ENCODE results near the gene ZBTB7B.

The ZBTB7B gene

DNA sequence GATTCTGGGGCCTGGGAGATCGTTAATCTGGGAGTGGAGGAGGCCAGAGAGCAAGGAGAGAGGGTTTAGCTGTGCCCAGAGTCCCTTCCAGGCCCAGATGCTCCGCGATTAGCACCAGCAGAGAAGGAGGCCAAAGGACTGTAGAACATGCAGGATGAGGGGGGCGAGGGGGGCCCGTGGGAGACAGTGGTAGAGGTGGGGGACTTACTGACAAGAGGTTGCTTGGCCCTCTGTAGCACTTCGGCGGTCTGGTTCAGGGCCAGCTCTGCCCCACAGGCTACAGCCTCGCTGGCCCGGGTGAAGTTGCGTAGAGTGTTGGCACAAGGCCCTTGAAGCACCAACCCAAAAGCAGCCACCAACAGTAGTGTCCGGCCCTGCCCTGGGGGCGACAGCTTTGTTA, 30.3 kb downstream of the ZBTB7B start:
- Histone ChIP-seq H3K36me3 (ENCODE audit: control insufficient read depth in 2 of 2, insufficient read depth in 2 of 2, low read length in 2 of 2) (no peaks in the 10 kb centered on the region), H3K4me3 (ENCODE audit: low read length in 2 of 2) (no peak overlapping the region), H3K4me1 (ENCODE audit: control insufficient read depth, insufficient read depth, low read length) (peaks cover 2% of the 10 kb centered on the region), H3K27me3 (ENCODE audit: control insufficient read depth in 1 of 2, insufficient read depth in 2 of 2, low read length in 2 of 2) (no peaks in the 10 kb centered on the region), H3K9ac (ENCODE audit: low read length in 2 of 2) (no peak overlapping the region), H3K27ac (ENCODE audit: low read length) (no peak overlapping the region), H3K9me3 (ENCODE audit: control insufficient read depth in 2 of 2, low read length in 2 of 2) (no peaks in the 10 kb centered on the region)

GRCh38 chr1:155033524-155033923, 30.9 kb downstream of the ZBTB7B start, which contains the start of the genes DCST1 and DCST2:
TSS of gene DCST1 (plus strand) at chr1:155033824. CDS start at chr1:155034037, 213 bp downstream.
TSS of gene DCST2 (minus strand) at chr1:155033781. CDS start at chr1:155033701, 80 bp downstream.
- Histone ChIP-seq H3K27ac (ENCODE audit: low read length) (no peak within 1 kb of the TSS), H3K27me3 (ENCODE audit: control insufficient read depth in 1 of 2, insufficient read depth in 2 of 2, low read length in 2 of 2) (no peaks in the 10 kb centered on the region), H3K9ac (ENCODE audit: low read length in 2 of 2) (no peak within 1 kb of the TSS), H3K36me3 (ENCODE audit: control insufficient read depth in 2 of 2, insufficient read depth in 2 of 2, low read length in 2 of 2) (no peaks in the 10 kb centered on the region), H3K4me1 (ENCODE audit: control insufficient read depth, insufficient read depth, low read length) (peaks cover 2% of the 10 kb centered on the region), H3K9me3 (ENCODE audit: control insufficient read depth in 2 of 2, low read length in 2 of 2) (no peaks in the 10 kb centered on the region), H3K4me3 (ENCODE audit: low read length in 2 of 2) (no peak within 1 kb of the TSS)

DNA sequence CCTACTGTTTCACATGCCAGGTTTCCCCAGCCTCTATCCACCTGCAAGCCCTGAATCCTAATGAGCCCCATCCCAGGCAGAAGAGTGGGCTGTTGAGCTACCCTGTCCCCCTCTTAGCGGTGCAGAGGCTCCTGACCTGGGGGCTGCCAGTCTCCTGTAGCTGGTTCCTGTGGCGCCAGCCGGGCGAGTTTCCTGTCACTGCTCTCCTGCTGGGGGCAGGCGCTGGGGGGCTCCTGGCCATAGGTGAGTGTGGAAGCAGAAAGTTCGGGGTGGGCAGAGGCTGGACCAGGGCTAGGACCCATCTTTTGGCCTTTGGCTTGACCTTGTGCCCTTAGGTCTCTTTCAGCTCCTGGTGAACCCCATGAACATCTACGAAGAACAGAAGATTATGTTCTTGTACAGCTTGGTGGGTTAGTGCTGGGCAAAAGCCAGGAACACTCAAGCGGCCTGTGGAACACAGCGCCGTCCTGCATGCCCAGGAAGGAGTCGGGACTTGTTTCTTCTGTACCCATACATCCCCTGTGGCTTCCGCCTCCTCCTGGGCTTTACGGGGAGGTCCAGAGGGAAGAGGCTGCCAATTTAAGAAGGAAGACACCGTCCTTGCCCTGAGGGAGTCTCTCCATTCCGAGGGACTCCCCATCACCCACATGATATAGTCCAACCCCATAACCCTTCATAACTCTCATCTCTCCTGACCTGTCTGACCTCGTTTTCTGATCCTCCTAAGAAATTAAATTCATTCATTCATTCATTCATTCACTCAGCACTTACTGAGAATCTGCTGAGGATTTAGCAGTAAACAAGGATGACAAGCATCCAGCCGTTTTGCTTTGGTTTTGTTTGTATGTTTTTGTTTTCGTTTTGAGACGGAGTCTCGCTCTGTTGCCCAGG, 32.0 kb downstream of the ZBTB7B start:
- Histone ChIP-seq H3K4me1 (ENCODE audit: control insufficient read depth, insufficient read depth, low read length) (peaks cover 2% of the 10 kb centered on the region), H3K9me3 (ENCODE audit: control insufficient read depth in 2 of 2, low read length in 2 of 2) (no peaks in the 10 kb centered on the region), H3K27me3 (ENCODE audit: control insufficient read depth in 1 of 2, insufficient read depth in 2 of 2, low read length in 2 of 2) (no peaks in the 10 kb centered on the region), H3K9ac (ENCODE audit: low read length in 2 of 2) (no peak overlapping the region), H3K36me3 (ENCODE audit: control insufficient read depth in 2 of 2, insufficient read depth in 2 of 2, low read length in 2 of 2) (no peaks in the 10 kb centered on the region), H3K27ac (ENCODE audit: low read length) (no peak overlapping the region), H3K4me3 (ENCODE audit: low read length in 2 of 2) (no peak overlapping the region)

DNA sequence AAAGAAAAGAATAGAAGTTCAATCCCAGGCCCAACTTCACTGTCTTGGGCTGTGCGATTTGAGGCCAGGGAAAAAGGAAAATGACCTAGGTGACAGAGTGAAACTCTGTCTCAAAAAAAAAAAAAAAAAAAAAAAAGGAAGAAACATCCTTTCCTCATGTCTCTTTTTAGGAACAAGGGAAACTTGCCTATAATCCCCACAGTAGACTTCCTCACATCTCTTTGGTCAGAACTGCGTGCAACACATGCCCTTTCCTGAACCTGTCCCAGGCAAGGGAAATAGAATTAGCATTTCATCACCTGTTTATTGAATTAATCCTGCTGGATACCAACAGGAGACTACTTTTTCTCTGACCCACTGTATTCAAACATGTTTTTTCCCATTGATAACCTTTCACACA, 33.3 kb downstream of the ZBTB7B start:
- no peak overlapping the region for H3K27ac ChIP-seq (ENCODE audit: low read length)
- no peak overlapping the region for H3K9ac ChIP-seq (ENCODE audit: low read length in 2 of 2)
- H3K27me3 ChIP-seq (ENCODE audit: control insufficient read depth in 1 of 2, insufficient read depth in 2 of 2, low read length in 2 of 2), result no peaks in the 10 kb centered on the region
- no peaks in the 10 kb centered on the region for H3K36me3 ChIP-seq (ENCODE audit: control insufficient read depth in 2 of 2, insufficient read depth in 2 of 2, low read length in 2 of 2)
- no peak overlapping the region for H3K4me3 ChIP-seq (ENCODE audit: low read length in 2 of 2)
- H3K4me1 ChIP-seq (ENCODE audit: control insufficient read depth, insufficient read depth, low read length), result peaks cover 2% of the 10 kb centered on the region
- H3K9me3 ChIP-seq (ENCODE audit: control insufficient read depth in 2 of 2, low read length in 2 of 2), result no peaks in the 10 kb centered on the region

- Histone ChIP-seq H3K27ac (ENCODE audit: low read length) (no peak overlapping the region), H3K27me3 (ENCODE audit: control insufficient read depth in 1 of 2, insufficient read depth in 2 of 2, low read length in 2 of 2) (no peaks in the 10 kb centered on the region), H3K4me3 (ENCODE audit: low read length in 2 of 2) (no peak overlapping the region), H3K9me3 (ENCODE audit: control insufficient read depth in 2 of 2, low read length in 2 of 2) (no peaks in the 10 kb centered on the region), H3K36me3 (ENCODE audit: control insufficient read depth in 2 of 2, insufficient read depth in 2 of 2, low read length in 2 of 2) (no peaks in the 10 kb centered on the region), H3K9ac (ENCODE audit: low read length in 2 of 2) (no peak overlapping the region), H3K4me1 (ENCODE audit: control insufficient read depth, insufficient read depth, low read length) (peaks cover 2% of the 10 kb centered on the region)
Measured at GRCh38 chr1:155037043-155037442, 34.4 kb downstream of the ZBTB7B start.

DNA sequence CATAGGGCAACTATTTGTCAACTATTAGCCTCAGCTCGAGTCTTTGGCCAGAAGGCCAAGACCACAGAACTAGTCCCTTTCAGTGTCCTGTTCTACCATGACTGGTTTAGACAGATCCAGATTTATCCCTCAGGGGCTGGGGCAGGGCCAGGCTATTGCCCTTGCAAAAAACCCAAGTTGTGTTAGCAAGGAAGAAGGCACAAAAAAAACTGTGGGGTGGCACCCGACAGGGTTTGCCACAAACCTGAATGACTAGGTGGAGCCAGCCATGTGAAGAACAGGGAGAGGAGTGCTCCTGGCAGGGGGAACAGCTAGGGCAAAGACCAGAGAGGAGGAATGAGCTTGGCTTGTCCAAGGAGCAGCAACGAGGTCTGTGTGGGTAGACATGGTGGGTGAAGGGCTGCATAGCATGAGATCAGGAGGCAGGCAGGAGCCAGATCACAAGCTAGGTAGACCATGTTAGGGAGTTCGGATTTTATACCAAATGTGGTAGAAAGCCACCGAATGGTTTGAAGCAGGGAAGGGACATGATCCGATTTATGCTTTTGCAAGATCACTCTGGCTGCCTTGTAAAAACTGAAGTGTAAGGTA, 35.3 kb downstream of the ZBTB7B start:
- no peaks in the 10 kb centered on the region for H3K4me1 ChIP-seq (ENCODE audit: control insufficient read depth, insufficient read depth, low read length)
- no peaks in the 10 kb centered on the region for H3K27me3 ChIP-seq (ENCODE audit: control insufficient read depth in 1 of 2, insufficient read depth in 2 of 2, low read length in 2 of 2)
- H3K27ac ChIP-seq (ENCODE audit: low read length), result no peak overlapping the region
- H3K4me3 ChIP-seq (ENCODE audit: low read length in 2 of 2), result no peak overlapping the region
- no peak overlapping the region for H3K9ac ChIP-seq (ENCODE audit: low read length in 2 of 2)
- H3K36me3 ChIP-seq (ENCODE audit: control insufficient read depth in 2 of 2, insufficient read depth in 2 of 2, low read length in 2 of 2), result no peaks in the 10 kb centered on the region
- H3K9me3 ChIP-seq (ENCODE audit: control insufficient read depth in 2 of 2, low read length in 2 of 2), result no peaks in the 10 kb centered on the region

DNA sequence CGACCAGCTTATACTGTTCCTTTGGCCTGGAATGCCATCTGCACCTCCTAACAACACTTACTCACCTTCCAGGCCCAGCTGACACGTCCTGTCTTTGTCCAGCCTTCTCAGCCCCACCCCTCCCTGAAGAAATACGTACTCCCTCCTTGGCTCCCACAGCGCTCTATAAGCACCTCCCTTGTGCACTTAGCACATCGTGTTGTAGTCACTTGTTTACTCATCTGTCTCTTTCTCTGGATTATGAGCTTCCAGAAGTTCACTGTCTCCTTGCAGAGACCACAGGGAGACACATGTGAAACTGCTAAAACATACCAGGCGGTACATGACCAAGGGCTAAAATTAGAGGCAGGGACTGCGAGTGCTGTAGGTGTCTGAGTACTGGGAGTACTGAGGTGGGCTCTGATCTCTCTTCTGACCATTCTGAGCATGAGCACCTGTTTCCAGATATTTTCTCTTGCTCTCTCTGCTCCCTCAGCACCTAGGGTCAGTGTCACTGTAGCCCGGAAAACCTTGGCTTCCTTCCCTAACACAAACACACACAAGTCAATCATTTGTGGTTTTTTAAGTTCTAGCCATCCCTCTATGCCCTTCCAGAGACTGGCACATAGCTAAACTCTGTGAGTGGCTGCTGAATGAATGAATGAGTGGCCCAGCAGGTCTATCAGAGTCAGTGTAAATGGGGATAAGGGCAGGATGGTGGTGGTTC, 36.2 kb downstream of the ZBTB7B start:
- no peaks in the 10 kb centered on the region for H3K27me3 ChIP-seq (ENCODE audit: control insufficient read depth in 1 of 2, insufficient read depth in 2 of 2, low read length in 2 of 2)
- H3K36me3 ChIP-seq (ENCODE audit: control insufficient read depth in 2 of 2, insufficient read depth in 2 of 2, low read length in 2 of 2), result no peaks in the 10 kb centered on the region
- H3K9me3 ChIP-seq (ENCODE audit: control insufficient read depth in 2 of 2, low read length in 2 of 2), result no peaks in the 10 kb centered on the region
- no peak overlapping the region for H3K9ac ChIP-seq (ENCODE audit: low read length in 2 of 2)
- H3K4me3 ChIP-seq (ENCODE audit: low read length in 2 of 2), result no peak overlapping the region
- no peaks in the 10 kb centered on the region for H3K4me1 ChIP-seq (ENCODE audit: control insufficient read depth, insufficient read depth, low read length)
- no peak overlapping the region for H3K27ac ChIP-seq (ENCODE audit: low read length)

DNA sequence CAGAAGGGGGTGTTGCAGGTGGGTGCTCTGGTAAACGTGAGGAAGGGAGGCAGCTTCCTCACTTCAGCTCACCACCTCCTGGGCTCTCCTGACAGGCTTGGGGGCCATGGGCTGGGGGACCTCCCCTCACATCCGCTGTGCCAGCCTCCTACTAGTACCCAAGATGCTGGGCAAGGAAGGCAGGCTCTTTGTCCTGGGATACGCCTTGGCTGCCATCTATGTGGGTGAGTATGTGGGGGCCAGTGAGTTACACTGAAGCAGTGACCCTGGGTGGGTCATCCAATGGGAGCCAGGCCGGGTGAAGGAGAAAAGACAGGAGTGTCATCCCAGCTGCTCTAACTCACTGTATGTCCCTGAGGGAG, 36.7 kb downstream of the ZBTB7B start:
- H3K4me3 ChIP-seq (ENCODE audit: low read length in 2 of 2), result no peak overlapping the region
- H3K36me3 ChIP-seq (ENCODE audit: control insufficient read depth in 2 of 2, insufficient read depth in 2 of 2, low read length in 2 of 2), result no peaks in the 10 kb centered on the region
- no peaks in the 10 kb centered on the region for H3K9me3 ChIP-seq (ENCODE audit: control insufficient read depth in 2 of 2, low read length in 2 of 2)
- no peaks in the 10 kb centered on the region for H3K4me1 ChIP-seq (ENCODE audit: control insufficient read depth, insufficient read depth, low read length)
- H3K27ac ChIP-seq (ENCODE audit: low read length), result no peak overlapping the region
- no peaks in the 10 kb centered on the region for H3K27me3 ChIP-seq (ENCODE audit: control insufficient read depth in 1 of 2, insufficient read depth in 2 of 2, low read length in 2 of 2)
- H3K9ac ChIP-seq (ENCODE audit: low read length in 2 of 2), result no peak overlapping the region

- Histone ChIP-seq H3K9me3 (ENCODE audit: control insufficient read depth in 2 of 2, low read length in 2 of 2) (no peaks in the 10 kb centered on the region), H3K9ac (ENCODE audit: low read length in 2 of 2) (no peak overlapping the region), H3K4me1 (ENCODE audit: control insufficient read depth, insufficient read depth, low read length) (peaks cover 3% of the 10 kb centered on the region), H3K27me3 (ENCODE audit: control insufficient read depth in 1 of 2, insufficient read depth in 2 of 2, low read length in 2 of 2) (no peaks in the 10 kb centered on the region), H3K27ac (ENCODE audit: low read length) (no peak overlapping the region), H3K36me3 (ENCODE audit: control insufficient read depth in 2 of 2, insufficient read depth in 2 of 2, low read length in 2 of 2) (no peaks in the 10 kb centered on the region), H3K4me3 (ENCODE audit: low read length in 2 of 2) (no peak overlapping the region)
Measured at GRCh38 chr1:155040358-155041093, 37.9 kb downstream of the ZBTB7B start.

DNA sequence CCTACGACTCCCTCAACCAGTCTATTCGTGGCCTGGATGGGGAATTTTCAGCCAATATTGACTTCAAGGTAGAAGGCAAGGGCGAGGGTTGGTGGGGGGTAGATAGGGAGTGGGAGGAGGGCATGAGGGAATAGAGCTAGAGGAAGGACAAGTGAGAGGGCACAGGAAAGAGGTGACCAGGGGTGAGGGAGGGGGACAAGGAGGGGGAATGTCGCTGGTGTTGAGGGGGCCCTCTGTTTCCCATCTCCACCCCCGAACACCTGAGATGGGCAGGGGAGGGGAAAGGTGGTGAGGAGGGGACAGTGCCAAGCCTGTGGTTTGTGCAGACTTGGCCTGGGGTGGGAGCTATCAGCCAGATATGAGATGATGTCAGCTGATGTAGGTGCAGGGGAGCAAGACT, 40.2 kb downstream of the ZBTB7B start:
- H3K27me3 ChIP-seq (ENCODE audit: control insufficient read depth in 1 of 2, insufficient read depth in 2 of 2, low read length in 2 of 2), result no peaks in the 10 kb centered on the region
- peaks cover 3% of the 10 kb centered on the region for H3K4me1 ChIP-seq (ENCODE audit: control insufficient read depth, insufficient read depth, low read length)
- H3K27ac ChIP-seq (ENCODE audit: low read length), result no peak overlapping the region
- H3K4me3 ChIP-seq (ENCODE audit: low read length in 2 of 2), result no peak overlapping the region
- no peaks in the 10 kb centered on the region for H3K9me3 ChIP-seq (ENCODE audit: control insufficient read depth in 2 of 2, low read length in 2 of 2)
- H3K36me3 ChIP-seq (ENCODE audit: control insufficient read depth in 2 of 2, insufficient read depth in 2 of 2, low read length in 2 of 2), result no peaks in the 10 kb centered on the region
- no peak overlapping the region for H3K9ac ChIP-seq (ENCODE audit: low read length in 2 of 2)
